K562 (cell line): ENCODE data around the gene DDOST. TPM values are rescaled to one million over a fixed set of nuclear protein-coding genes. Genes with fewer than 3 reads are reported as not detected.

Source experiments
- ATAC-seq: fragments of 200-7000 bp; cut with Tn5 transposase; 3 replicates; pipeline ENCODE4 v1.9.1; 2020; ENCODE audit warnings: moderate library complexity
- BruUV-seq: library from RNA; stranded (reverse); fragments of 400-500 nt; replicated peaks from 2 replicates; lab custom pipeline; 2021; lab: Mats Ljungman, UMichigan
- CTCF ChIA-PET: fragments of 300-600 bp; formaldehyde crosslinking; extraction: SDS; loops from one replicate; lab custom pipeline; 2021; ENCODE audit warnings: low intra/inter-chr PET ratio; lab: Yijun Ruan, JAX
- POLR2A ChIA-PET: fragments of 300-600, 350-650 bp; sonication (Branson Sonifier 250); formaldehyde crosslinking; extraction: SDS; loops from one replicate; lab custom pipeline; 2021; ENCODE audit warnings: antibody characterized with exemption, inconsistent platforms; lab: Yijun Ruan, JAX
- DNase-seq, 4 experiments: peaks; one replicate each; pipeline versions ENCODE4 v3.0.0 to v3.0.0-alpha.2; 2011 to 2018; ENCODE audit warnings: low spot score in 3 of 4, mixed read lengths in 3 of 4; ENCODE audit errors: extremely low read depth in 1 of 4
- FAIRE-seq: peaks from 2 replicates; lab custom pipeline; 2011; peaks lifted over from hg19 to GRCh38; lab: Jason Lieb, UNC
- H2AFZ ChIP-seq: 2 replicates; pipeline ENCODE4 v1.6.0; 2011; ENCODE audit warnings: low read depth, low read length, control low read depth, inconsistent platforms
- H3K27ac ChIP-seq: fragments of 200-600 bp; 3 replicates; pipeline ENCODE4 v1.8.0; 2011; ENCODE audit warnings: low read depth, mild to moderate bottlenecking, control low read depth, inconsistent platforms, low read length, moderate library complexity, mixed read lengths; ENCODE audit errors: extremely low read depth
- H3K27me3 ChIP-seq, 2 experiments: fragments of 300-600 bp in 1 of 2; 2 replicates in 1 of 2; 3 replicates in 1 of 2; pipeline versions ENCODE4 v1.6.0 to v1.8.0; 2011; ENCODE audit warnings: inconsistent platforms in 2 of 2, low read length in 2 of 2, mild to moderate bottlenecking in 1 of 2, mixed read lengths in 1 of 2, moderate library complexity in 1 of 2; ENCODE audit not compliant: control insufficient read depth in 2 of 2, insufficient read depth in 2 of 2
- H3K36me3 ChIP-seq: fragments of 300-600 bp; 3 replicates; pipeline ENCODE4 v1.8.0; 2011; ENCODE audit warnings: mild to moderate bottlenecking, low read length, inconsistent platforms; ENCODE audit not compliant: control insufficient read depth, insufficient read depth
- H3K4me1 ChIP-seq, 2 experiments: fragments of 200-600 bp in 1 of 2; replicated peaks in 1 of 2; 2 replicates in 1 of 2; 3 replicates in 1 of 2; pipeline versions ENCODE4 v1.5.1 to v1.8.0; 2011; ENCODE audit warnings: inconsistent platforms in 2 of 2, low read length in 2 of 2, mild to moderate bottlenecking in 1 of 2, mixed read lengths in 1 of 2, moderate library complexity in 1 of 2; ENCODE audit not compliant: control insufficient read depth in 2 of 2, insufficient read depth in 2 of 2
- H3K4me2 ChIP-seq: 2 replicates; pipeline ENCODE4 v1.6.1; 2011; ENCODE audit warnings: low read length, control low read depth, inconsistent platforms, mixed read lengths; ENCODE audit not compliant: insufficient read depth
- H3K4me3 ChIP-seq: fragments of 200-600 bp; sonication (generic), shearing (Covaris generic); 2 replicates; pipeline ENCODE4 v1.5.1; 2016; ENCODE audit warnings: control low read depth, inconsistent platforms
- H3K79me2 ChIP-seq: fragments of 200-600 bp; 3 replicates; pipeline ENCODE4 v1.8.0; 2011; ENCODE audit warnings: low read length, inconsistent platforms; ENCODE audit not compliant: control insufficient read depth, insufficient read depth
- H3K9ac ChIP-seq, 2 experiments: 2 replicates each; pipeline versions ENCODE4 v1.6.0 to v1.6.1; 2011; ENCODE audit warnings: low read depth in 2 of 2, low read length in 2 of 2, control low read depth in 1 of 2, inconsistent platforms in 1 of 2, mild to moderate bottlenecking in 1 of 2, mixed read lengths in 1 of 2; ENCODE audit not compliant: insufficient read depth in 1 of 2
- H3K9me1 ChIP-seq: one replicate; pipeline ENCODE4 v1.6.0; 2011; ENCODE audit warnings: inconsistent platforms, mild to moderate bottlenecking, low read length, moderate library complexity; ENCODE audit not compliant: control insufficient read depth, insufficient read depth
- H3K9me3 ChIP-seq: replicated peaks from 2 replicates; pipeline ENCODE4 v1.5.1; 2011; ENCODE audit warnings: low read depth, low read length, inconsistent platforms; ENCODE audit not compliant: control insufficient read depth, insufficient read depth
- H4K20me1 ChIP-seq: replicated peaks from 2 replicates; pipeline ENCODE4 v1.6.1; 2011; ENCODE audit warnings: low read length, inconsistent platforms, mixed read lengths; ENCODE audit not compliant: control insufficient read depth, insufficient read depth
- CEBPB ChIP-seq: fragments of 450-650 bp; IDR thresholded peaks from 2 replicates; pipeline ENCODE4 v1.6.1; 2016; ENCODE audit warnings: missing genetic modification characterization, missing compliant biosample characterization
- CTCF ChIP-seq, 3 experiments: IDR thresholded peaks in 2 of 3; conservative IDR thresholded peaks in 1 of 3; 2 replicates each; pipeline ENCODE4 v1.5.1; 2011 to 2012; ENCODE audit warnings: low read length in 3 of 3, mild to moderate bottlenecking in 3 of 3, control low read depth in 2 of 3, improper control_type of control experiment in 1 of 3, inconsistent platforms in 1 of 3, low read depth in 1 of 3, mixed read lengths in 1 of 3, moderate library complexity in 1 of 3; ENCODE audit not compliant: insufficient read depth in 2 of 3
- FIP1L1 ChIP-seq: fragments of 200-400 bp; formaldehyde crosslinking; IDR thresholded peaks from 2 replicates; pipeline ENCODE4 v1.6.1; 2018; ENCODE audit warnings: mild to moderate bottlenecking, low read depth, low read length; ENCODE audit not compliant: poor library complexity, severe bottlenecking
- MIER1 ChIP-seq: fragments of 450-650 bp; IDR thresholded peaks from 2 replicates; pipeline ENCODE4 v1.6.1; 2016; ENCODE audit warnings: antibody characterized with exemption, mild to moderate bottlenecking, low read depth
- MTA3 ChIP-seq: fragments of 450-650 bp; formaldehyde crosslinking; IDR thresholded peaks from 2 replicates; pipeline ENCODE4 v1.6.1; 2017; ENCODE audit warnings: mild to moderate bottlenecking, borderline replicate concordance
- RUNX1 ChIP-seq: sonication (generic); IDR thresholded peaks from 2 replicates; pipeline ENCODE4 v1.6.1; 2016; ENCODE audit warnings: antibody characterized with exemption, low read depth
- ZBTB11 ChIP-seq, 3 experiments: fragments of 200-800 bp in 1 of 3; fragments of 250-450 bp in 1 of 3; fragments of 450-650 bp in 1 of 3; sonication (Bioruptor Pico) in 1 of 3; sonication (Bioruptor generic) in 1 of 3; formaldehyde crosslinking in 1 of 3; IDR thresholded peaks; 2 replicates each; pipeline versions ENCODE4 v1.6.1 to v1.8.0; 2016 to 2022; ENCODE audit warnings: mild to moderate bottlenecking in 2 of 3, missing genetic modification characterization in 2 of 3, missing compliant biosample characterization in 1 of 3, moderate library complexity in 1 of 3
- ZC3H4 ChIP-seq: sonication (generic); formaldehyde crosslinking; IDR thresholded peaks from 2 replicates; pipeline ENCODE4 v1.9.0; 2021; ENCODE audit warnings: missing genetic modification reagents, borderline replicate concordance
- ZNF639 ChIP-seq, 2 experiments: fragments of 200-800 bp in 1 of 2; sonication (Bioruptor generic) in 1 of 2; sonication (generic) in 1 of 2; formaldehyde crosslinking in 1 of 2; IDR thresholded peaks in 1 of 2; conservative IDR thresholded peaks in 1 of 2; 2 replicates each; pipeline versions ENCODE4 v1.5.0 to v1.6.1; 2016 to 2020; ENCODE audit warnings: missing compliant biosample characterization in 1 of 2, missing genetic modification characterization in 1 of 2, missing genetic modification reagents in 1 of 2
- ZNF740 ChIP-seq, 3 experiments: fragments of 200-800 bp in 1 of 3; sonication (Bioruptor generic) in 1 of 3; sonication (generic) in 1 of 3; formaldehyde crosslinking in 1 of 3; IDR thresholded peaks; 2 replicates each; pipeline versions ENCODE4 v1.6.1 to v1.8.0; 2016 to 2022; ENCODE audit warnings: mild to moderate bottlenecking in 2 of 3, missing compliant biosample characterization in 2 of 3, missing genetic modification characterization in 2 of 3, missing genetic modification reagents in 1 of 3
- WGBS: fragments of 100-300 bp; shearing (Covaris generic); methylation state at CpG from one replicate; pipeline ENCODE4 v1.1.6; 2016; ENCODE audit warnings: low coverage, mixed read lengths; ENCODE audit not compliant: insufficient coverage; ENCODE audit errors: missing lambda C conversion rate; 5-methylcytosine and 5-hydroxymethylcytosine counted together
- in situ Hi-C: fragments of 300-500 bp; cut with MboI; formaldehyde crosslinking; loops from 4 replicates; pipeline ENCODE4 v1.15.0; 2018; ENCODE audit warnings: inconsistent platforms, mixed read lengths
- intact Hi-C: fragments of 100-400 bp; cut with micrococcal nuclease; formaldehyde crosslinking; loops from 2 replicates; pipeline ENCODE4 v1.14.2; 2022
- polyA plus RNA-seq, 8 experiments: library from polyadenylated mRNA; depleted of rRNA in 4 of 8; stranded (reverse) in 5 of 8; unstranded in 3 of 8; fragments of >200 nt; fragmentation: Nextera tagmentation in 2 of 8; fragmentation: Illumina TruSeq in 1 of 8; extraction: Ambion mirVana in 2 of 8; extraction: Trizol in 1 of 8; gene quantifications; 2 replicates each; pipeline versions ENCODE4 v1.2.1 to v1.2.3, GENCODE V29; 2011 to 2014; ENCODE audit warnings: inconsistent platforms in 1 of 8, missing spikeins in 1 of 8
- total RNA-seq, 7 experiments: library from RNA; depleted of rRNA in 6 of 7; stranded (reverse); fragments of >200 nt in 6 of 7; fragmentation: Illumina TruSeq in 2 of 7; extraction: Trizol in 2 of 7; gene quantifications; 2 replicates each; pipeline versions ENCODE4 v1.2.1 to v1.2.3, GENCODE V29; 2011 to 2021; ENCODE audit warnings: low replicate concordance in 1 of 7

The DDOST gene
- total and polyA plus RNA-seq, 9 of the 15 experiments (the other 6 are each of a cell fraction or from before 2014, with no cell fraction given) = 173 to 306 (median 222) TPM

- no TSS peak for BruUV-seq
- 60% methylated on average over 12 of the region's 12 CpGs for WGBS
- H3K9me1 ChIP-seq = no peaks in the 10 kb centered on the region
- ATAC-seq (no peak), FAIRE-seq (no peak), DNase-seq (no peak)
- intact Hi-C loops (no loop called here), in situ Hi-C loops (no loop called here)
- no peak overlapping the region for H3K4me2 ChIP-seq
- peak overlapping the region in 1 of 2 experiments; percentile 77; a peak in 2 of 4 replicates for H3K9ac ChIP-seq
- no peaks in the 10 kb centered on the region for H3K27me3 ChIP-seq
- H3K9me3 ChIP-seq = no peaks in the 10 kb centered on the region
- no peak overlapping the region for H3K27ac ChIP-seq
- H3K4me3 ChIP-seq = no peak overlapping the region
- peaks cover 15 to 26% of the 10 kb centered on the region in 2 experiments; a peak in 3 of 5 replicates for H3K4me1 ChIP-seq
- ChIA-PET POLR2A (interaction anchor here (0.5 to 1.0 kb wide), 4 partner anchors 15 to 747 kb away, joined by 3 to 4 read pairs (median 3); no protein-coding TSS in a partner anchor), CTCF (interaction anchor here (1.1 kb wide), 1 partner anchor 143 kb away, joined by 3 read pairs; no protein-coding TSS in a partner anchor)
- H4K20me1 ChIP-seq = no peaks in the 10 kb centered on the region; the same call in 1 of the 2 replicates
- peaks cover 26% of the 10 kb centered on the region for H3K79me2 ChIP-seq
- H2AFZ ChIP-seq = peak overlapping the region; percentile 29; the same call in 1 of the 2 replicates
- peaks cover 11% of the 10 kb centered on the region for H3K36me3 ChIP-seq
- no peak for TF ChIP-seq MIER1
- TF ChIP-seq FIP1L1 = no peak
- no peak for TF ChIP-seq CEBPB (tag)
- no peak for TF ChIP-seq RUNX1
- TF ChIP-seq ZBTB11 (CRISPR knock-in tag; IDR thresholded peaks at IDR 0.05) = no peak
- TF ChIP-seq ZNF740 (CRISPR knock-in tag; IDR thresholded peaks at IDR 0.05) = no peak
- TF ChIP-seq ZNF740 (tag; IDR thresholded peaks at IDR 0.05) = no peak
- TF ChIP-seq CTCF (IDR thresholded peaks at IDR 0.05 in 2 of 3, conservative IDR thresholded peaks at IDR 0.05 in 1 of 3; ENCODE audit: insufficient read depth in 2 of 3, low read depth in 1 of 3, low read length in 3 of 3) = no peak
- no peak for TF ChIP-seq ZC3H4 (CRISPR knock-in tag)
- no peak for TF ChIP-seq MTA3
- TF ChIP-seq ZNF639 (CRISPR knock-in tag; conservative IDR thresholded peaks at IDR 0.05 in 1 of 2, IDR thresholded peaks at IDR 0.05 in 1 of 2) = no peak
Observed at GRCh38 chr1:20663969-20664715, 3.0 kb upstream of the DDOST start.
